Calu3 (cell line): Measurements from ENCODE around the gene ZNF668. TPM values are rescaled to one million over a fixed set of nuclear protein-coding genes. Genes with fewer than 3 reads are reported as not detected.

Source experiments
- BruUV-seq: library from RNA; stranded (reverse); fragments of 400-500 nt; replicated peaks from 2 replicates; lab custom pipeline; 2021; lab: Mats Ljungman, UMichigan
- CTCF ChIA-PET: fragments of 300-600 bp; sonication (Branson Sonifier 250); formaldehyde crosslinking; loops from one replicate; lab custom pipeline; 2022; ENCODE audit warnings: antibody characterized with exemption; lab: Charles Lee
- DNase-seq: peaks from one replicate; pipeline ENCODE4 v3.0.0; 2022
- H3K27ac Mint-ChIP-seq: one replicate; pipeline ENCODE4 v1.8.0; 2022; ENCODE audit warnings: mixed read lengths; ENCODE audit not compliant: unreplicated experiment
- H3K27me3 Mint-ChIP-seq: one replicate; pipeline ENCODE4 v1.8.0; 2022; ENCODE audit warnings: mixed read lengths; ENCODE audit not compliant: unreplicated experiment
- H3K36me3 Mint-ChIP-seq: one replicate; pipeline ENCODE4 v1.8.0; 2022; ENCODE audit warnings: mild to moderate bottlenecking, moderate library complexity, mixed read lengths; ENCODE audit not compliant: insufficient read depth, unreplicated experiment
- H3K4me1 Mint-ChIP-seq: one replicate; pipeline ENCODE4 v1.8.0; 2022; ENCODE audit warnings: mild to moderate bottlenecking, low read depth, mixed read lengths; ENCODE audit not compliant: unreplicated experiment
- H3K4me3 Mint-ChIP-seq: one replicate; pipeline ENCODE4 v1.8.0; 2022; ENCODE audit warnings: mild to moderate bottlenecking, low read depth, moderate library complexity, mixed read lengths; ENCODE audit not compliant: unreplicated experiment
- H3K9me3 Mint-ChIP-seq: one replicate; pipeline ENCODE4 v1.8.0; 2022; ENCODE audit warnings: low read depth, mixed read lengths; ENCODE audit not compliant: unreplicated experiment
- CTCF ChIP-seq: fragments of 200-600 bp; IDR thresholded peaks from one replicate; pipeline ENCODE4 v1.8.0; 2022; ENCODE audit warnings: antibody characterized with exemption; ENCODE audit not compliant: unreplicated experiment
- intact Hi-C: fragments of 100-400 bp; cut with micrococcal nuclease; formaldehyde crosslinking; loops from one replicate; pipeline ENCODE4 v1.10.0; 2022; ENCODE audit not compliant: unreplicated experiment
- total RNA-seq: library from RNA; stranded (reverse); gene quantifications from 2 replicates; pipeline ENCODE4 v1.2.3, GENCODE V29; 2022

ZNF668 gene
- total RNA-seq, 1 experiment from 2014 or later = 12.5 TPM

GRCh38 chr16:31043352-31043751 lies 30.7 kb downstream of the ZNF668 start:
- no peak overlapping the region for H3K4me3 Mint-ChIP-seq
- H3K9me3 Mint-ChIP-seq = peaks cover 3% of the 10 kb centered on the region
- CTCF ChIA-PET = no interaction called here
- H3K4me1 Mint-ChIP-seq = no peaks in the 10 kb centered on the region
- DNase-seq = no peak
- H3K27ac Mint-ChIP-seq = no peak overlapping the region
- H3K36me3 Mint-ChIP-seq = peaks cover 18% of the 10 kb centered on the region
- intact Hi-C loops = no loop called here
- BruUV-seq = no TSS peak
- H3K27me3 Mint-ChIP-seq = no peaks in the 10 kb centered on the region
- TF ChIP-seq CTCF = no peak

DNA sequence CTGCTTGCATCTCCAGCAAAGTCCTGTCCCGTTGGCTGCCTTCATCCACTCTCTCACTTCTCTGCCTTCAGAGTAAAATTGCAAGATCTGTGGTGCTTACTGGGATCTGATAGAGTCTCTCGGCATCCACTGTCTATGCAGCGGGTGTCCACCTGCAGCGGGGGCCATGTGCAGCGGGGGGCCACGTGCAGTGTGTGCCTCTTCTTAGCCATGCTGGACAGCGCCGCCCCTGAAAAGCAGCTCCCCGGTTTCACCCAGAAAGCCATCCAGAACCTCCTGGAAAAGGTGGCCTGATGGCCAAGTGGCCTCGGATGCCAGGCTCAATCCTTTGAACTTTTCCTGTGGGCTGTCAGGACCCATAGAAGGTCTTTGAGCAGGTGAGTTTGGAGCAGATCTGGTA lies 31.2 kb downstream of the ZNF668 start:
- BruUV-seq = no TSS peak
- CTCF ChIA-PET = no interaction called here
- Mint-ChIP-seq H3K36me3 (peaks cover 20% of the 10 kb centered on the region), H3K27ac (no peak overlapping the region), H3K9me3 (peaks cover 3% of the 10 kb centered on the region), H3K27me3 (no peaks in the 10 kb centered on the region), H3K4me1 (no peaks in the 10 kb centered on the region), H3K4me3 (no peak overlapping the region)
- DNase-seq = no peak
- intact Hi-C loops = no loop called here
- TF ChIP-seq CTCF = no peak

- TF ChIP-seq CTCF = no peak
- Mint-ChIP-seq H3K4me1 (no peaks in the 10 kb centered on the region), H3K9me3 (no peaks in the 10 kb centered on the region), H3K27ac (no peak overlapping the region), H3K36me3 (peaks cover 33% of the 10 kb centered on the region), H3K27me3 (no peaks in the 10 kb centered on the region), H3K4me3 (no peak overlapping the region)
- DNase-seq = no peak
- intact Hi-C loops = no loop called here
- CTCF ChIA-PET = no interaction called here
- BruUV-seq = no TSS peak
These were observed 35.0 kb downstream of the ZNF668 start for GRCh38 chr16:31038993-31039392.

DNA sequence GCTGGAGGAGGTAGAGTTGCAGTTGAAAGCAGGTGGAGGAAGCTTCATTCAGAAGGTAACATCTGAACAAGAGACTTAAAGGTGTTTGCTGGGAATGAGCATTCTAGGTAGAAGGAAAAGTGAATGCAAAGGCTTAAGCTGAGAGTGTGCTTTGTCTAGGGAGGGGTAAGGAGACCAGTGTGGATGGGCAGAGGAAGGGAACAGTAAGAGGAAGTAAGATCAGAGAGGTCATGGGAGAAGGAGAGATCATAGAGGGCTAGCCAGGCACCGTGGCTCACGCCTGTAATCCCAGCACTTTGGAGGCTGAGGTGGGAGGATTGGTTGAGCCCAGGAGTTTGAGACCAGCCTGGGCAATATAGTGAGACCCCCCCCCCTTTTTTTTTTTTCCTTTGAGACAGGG lies 37.3 kb downstream of the ZNF668 start:
- DNase-seq = no peak
- Mint-ChIP-seq H3K4me1 (no peaks in the 10 kb centered on the region), H3K9me3 (no peaks in the 10 kb centered on the region), H3K27me3 (no peaks in the 10 kb centered on the region), H3K4me3 (no peak overlapping the region), H3K27ac (no peak overlapping the region), H3K36me3 (peaks cover 53% of the 10 kb centered on the region)
- intact Hi-C loops = no loop called here
- CTCF ChIA-PET = no interaction called here
- no TSS peak for BruUV-seq
- TF ChIP-seq CTCF = no peak
